ENCODE results near the gene LARGE1. TPM values are rescaled to one million over a fixed set of nuclear protein-coding genes. Genes with fewer than 3 reads are reported as not detected.
A peak's percentile ranks its signal among the peaks of the same experiment; 100 is the strongest.
"Not testable (repeated sequence)": the region's sequence is repeated elsewhere in the genome, so short reads cannot be mapped to it uniquely, and the experiment has no call there.

Gene LARGE1
- total RNA-seq, 4 donors from 2014 or later: 18.7 to 82.1 (median 39.2) TPM

- no peak for DNase-seq
- Histone ChIP-seq H3K9me3 (no peaks in the 10 kb centered on the region), H3K4me3 (no peak overlapping the region), H3K4me1 (peaks cover 0 to 6% of the 10 kb centered on the region in 2 donors), H3K36me3 (no peaks in the 10 kb centered on the region), H3K27ac (peak overlapping the region; percentile 83 to 85), H3K27me3 (no peaks in the 10 kb centered on the region)
- TF ChIP-seq CTCF (IDR thresholded peaks at IDR 0.05): no peak
- TF ChIP-seq POLR2A (IDR thresholded peaks at IDR 0.05): no peak
- intact Hi-C loops (cut with DNase I; ENCODE audit: low total_unique reads): no loop called here
Observed at GRCh38 chr22:33865248-33865647, 55.0 kb downstream of the LARGE1 start.

GRCh38 chr22:33864723-33865130, 55.5 kb downstream of the LARGE1 start:
- no peak overlapping the region for H3K4me3 ChIP-seq
- no peaks in the 10 kb centered on the region for H3K9me3 ChIP-seq
- intact Hi-C loops (cut with DNase I; ENCODE audit: low total_unique reads): no loop called here
- no peak for TF ChIP-seq POLR2A (IDR thresholded peaks at IDR 0.05)
- no peak for TF ChIP-seq CTCF (IDR thresholded peaks at IDR 0.05)
- no peaks in the 10 kb centered on the region for H3K36me3 ChIP-seq
- DNase-seq: peak; percentile 36 to 40
- peaks cover 0 to 6% of the 10 kb centered on the region in 2 donors for H3K4me1 ChIP-seq
- no peaks in the 10 kb centered on the region for H3K27me3 ChIP-seq
- H3K27ac ChIP-seq: peak overlapping the region; percentile 83 to 85

- intact Hi-C loops (cut with DNase I; ENCODE audit: low total_unique reads): no loop called here
- no peaks in the 10 kb centered on the region for H3K9me3 ChIP-seq
Observed at GRCh38 chr22:33861216-33861875, 58.9 kb downstream of the LARGE1 start.

GRCh38 chr22:33860386-33860785, 59.9 kb downstream of the LARGE1 start:
- intact Hi-C loops (cut with DNase I; ENCODE audit: low total_unique reads): no loop called here
- no peak for TF ChIP-seq CTCF (IDR thresholded peaks at IDR 0.05)
- no peak for TF ChIP-seq POLR2A (IDR thresholded peaks at IDR 0.05)

More at GRCh38 chr22:33861216-33861875, 58.9 kb downstream of the LARGE1 start:
- DNase-seq: no peak
- no peak overlapping the region for H3K4me3 ChIP-seq
- no peaks in the 10 kb centered on the region for H3K27me3 ChIP-seq
- H3K4me1 ChIP-seq: no peaks in the 10 kb centered on the region
- no peaks in the 10 kb centered on the region for H3K36me3 ChIP-seq
- H3K27ac ChIP-seq: no peak overlapping the region
- TF ChIP-seq CTCF (IDR thresholded peaks at IDR 0.05): no peak
- no peak for TF ChIP-seq POLR2A (IDR thresholded peaks at IDR 0.05)

GRCh38 chr22:33859311-33859710, 61.0 kb downstream of the LARGE1 start:
- no peaks in the 10 kb centered on the region for H3K9me3 ChIP-seq
- intact Hi-C loops (cut with DNase I; ENCODE audit: low total_unique reads): no loop called here
- no peak overlapping the region for H3K27ac ChIP-seq
- DNase-seq: no peak
- no peak overlapping the region for H3K4me3 ChIP-seq
- H3K4me1 ChIP-seq: no peaks in the 10 kb centered on the region
- no peaks in the 10 kb centered on the region for H3K36me3 ChIP-seq
- H3K27me3 ChIP-seq: no peaks in the 10 kb centered on the region
- no peak for TF ChIP-seq CTCF (IDR thresholded peaks at IDR 0.05)
- TF ChIP-seq POLR2A (IDR thresholded peaks at IDR 0.05): no peak

More at GRCh38 chr22:33860386-33860785, 59.9 kb downstream of the LARGE1 start:
- H3K9me3 ChIP-seq: no peaks in the 10 kb centered on the region
- H3K4me3 ChIP-seq: no peak overlapping the region
- no peak for DNase-seq
- H3K27me3 ChIP-seq: no peaks in the 10 kb centered on the region
- H3K27ac ChIP-seq: no peak overlapping the region
- H3K4me1 ChIP-seq: no peaks in the 10 kb centered on the region
- H3K36me3 ChIP-seq: no peaks in the 10 kb centered on the region

GRCh38 chr22:33858653-33859052, 61.6 kb downstream of the LARGE1 start:
- H3K4me3 ChIP-seq; DNase-seq; intact Hi-C loops (cut with DNase I; ENCODE audit: low total_unique reads); H3K27ac ChIP-seq; H3K36me3 ChIP-seq; H3K9me3 ChIP-seq; H3K27me3 ChIP-seq; H3K4me1 ChIP-seq: not testable (repeated sequence)

- H3K27ac ChIP-seq; H3K4me3 ChIP-seq; H3K4me1 ChIP-seq; H3K9me3 ChIP-seq; DNase-seq; intact Hi-C loops (cut with DNase I; ENCODE audit: low total_unique reads); H3K27me3 ChIP-seq; H3K36me3 ChIP-seq: not testable (repeated sequence)
Observed at GRCh38 chr22:33857767-33858166, 62.5 kb downstream of the LARGE1 start.

Measured in uterus (tissue), 4 donors.